Measurements from ENCODE around the gene FN3K. TPM values are rescaled to one million over a fixed set of nuclear protein-coding genes. Genes with fewer than 3 reads are reported as not detected.
"Not testable (repeated sequence)": the region's sequence is repeated elsewhere in the genome, so short reads cannot be mapped to it uniquely, and the experiment has no call there.

The FN3K gene
- total RNA-seq, 2 donors from 2014 or later = 1.6 TPM

- DNase-seq (ENCODE audit: low spot score) (no peak), ATAC-seq (no peak)
- no peaks in the 10 kb centered on the region for H3K9me3 Mint-ChIP-seq
- H3K27ac Mint-ChIP-seq = no peak overlapping the region
- H3K4me3 Mint-ChIP-seq = no peak overlapping the region
- no peaks in the 10 kb centered on the region for H3K27me3 Mint-ChIP-seq
- no peaks in the 10 kb centered on the region for H3K36me3 Mint-ChIP-seq
- H3K4me1 Mint-ChIP-seq (ENCODE audit: low read depth in 2 of 2) = peaks cover 17 to 27% of the 10 kb centered on the region in 2 donors
Measured at GRCh38 chr17:82754297-82755208, 19.1 kb downstream of the FN3K start.

- no peak overlapping the region for H3K27ac Mint-ChIP-seq
- H3K36me3 Mint-ChIP-seq = no peaks in the 10 kb centered on the region
- H3K4me3 Mint-ChIP-seq = no peak overlapping the region
- peaks cover 17 to 27% of the 10 kb centered on the region in 2 donors for H3K4me1 Mint-ChIP-seq (ENCODE audit: low read depth in 2 of 2)
- DNase-seq (ENCODE audit: low spot score) = no peak
- ATAC-seq = no peak
- no peaks in the 10 kb centered on the region for H3K27me3 Mint-ChIP-seq
- no peaks in the 10 kb centered on the region for H3K9me3 Mint-ChIP-seq
Measured at GRCh38 chr17:82756166-82756565, 20.8 kb downstream of the FN3K start.

- Mint-ChIP-seq H3K4me3 (no peak overlapping the region), H3K4me1 (ENCODE audit: low read depth in 2 of 2) (peaks cover 0 to 5% of the 10 kb centered on the region in 2 donors), H3K27ac (no peak overlapping the region), H3K27me3 (no peaks in the 10 kb centered on the region), H3K9me3 (no peaks in the 10 kb centered on the region), H3K36me3 (peaks cover 12% of the 10 kb centered on the region)
- ATAC-seq (no peak), DNase-seq (ENCODE audit: low spot score) (no peak)
Measured at GRCh38 chr17:82765371-82765770, 30.0 kb downstream of the FN3K start.

GRCh38 chr17:82767041-82767754 lies 31.8 kb downstream of the FN3K start:
- Mint-ChIP-seq H3K27me3 (no peaks in the 10 kb centered on the region), H3K4me3 (no peak overlapping the region), H3K36me3 (peaks cover 12% of the 10 kb centered on the region), H3K4me1 (ENCODE audit: low read depth in 2 of 2) (peaks cover 3 to 9% of the 10 kb centered on the region in 2 donors), H3K27ac (no peak overlapping the region), H3K9me3 (no peaks in the 10 kb centered on the region)
- no peak for ATAC-seq
- no peak for DNase-seq (ENCODE audit: low spot score)

- ATAC-seq (no peak), DNase-seq (ENCODE audit: low spot score) (no peak)
- Mint-ChIP-seq H3K9me3 (no peaks in the 10 kb centered on the region), H3K27ac (no peak overlapping the region), H3K4me3 (no peak overlapping the region), H3K4me1 (ENCODE audit: low read depth in 2 of 2) (peaks cover 5 to 15% of the 10 kb centered on the region in 2 donors), H3K27me3 (no peaks in the 10 kb centered on the region), H3K36me3 (peaks cover 12% of the 10 kb centered on the region)
Measured at GRCh38 chr17:82769041-82769440, 33.6 kb downstream of the FN3K start.

- Mint-ChIP-seq H3K36me3 (peaks cover 12% of the 10 kb centered on the region), H3K4me3 (no peak overlapping the region), H3K27me3 (no peaks in the 10 kb centered on the region), H3K27ac (no peak overlapping the region), H3K9me3 (no peaks in the 10 kb centered on the region), H3K4me1 (ENCODE audit: low read depth in 2 of 2) (peaks cover 5 to 32% of the 10 kb centered on the region in 2 donors)
- ATAC-seq = peak; percentile 11 to 24
- no peak for DNase-seq (ENCODE audit: low spot score)
Measured at GRCh38 chr17:82772026-82772425, 36.6 kb downstream of the FN3K start.

GRCh38 chr17:82774456-82774855 lies 39.0 kb downstream of the FN3K start:
- not testable (repeated sequence) for H3K9me3 Mint-ChIP-seq; H3K27ac Mint-ChIP-seq; H3K27me3 Mint-ChIP-seq; H3K36me3 Mint-ChIP-seq; DNase-seq (ENCODE audit: low spot score); ATAC-seq
- H3K4me1 Mint-ChIP-seq (ENCODE audit: low read depth in 2 of 2) = peaks cover 5 to 36% of the 10 kb centered on the region in 2 donors
- peak overlapping the region; percentile 65 for H3K4me3 Mint-ChIP-seq

- H3K4me1 Mint-ChIP-seq (ENCODE audit: low read depth in 2 of 2) = peaks cover 5 to 36% of the 10 kb centered on the region in 2 donors
- no peaks in the 10 kb centered on the region for H3K27me3 Mint-ChIP-seq
- H3K4me3 Mint-ChIP-seq = peak overlapping the region; percentile 65
- ATAC-seq = peak; percentile 71 to 76
- H3K36me3 Mint-ChIP-seq = no peaks in the 10 kb centered on the region
- peak; percentile 65 for DNase-seq (ENCODE audit: low spot score)
- H3K9me3 Mint-ChIP-seq = no peaks in the 10 kb centered on the region
- H3K27ac Mint-ChIP-seq = no peak overlapping the region
Measured at GRCh38 chr17:82775001-82775823, 39.8 kb downstream of the FN3K start.

- Mint-ChIP-seq H3K36me3 (no peaks in the 10 kb centered on the region), H3K27ac (peak overlapping the region in 1 of 2 donors; percentile 41), H3K4me3 (peak overlapping the region; percentile 22), H3K27me3 (no peaks in the 10 kb centered on the region), H3K9me3 (no peaks in the 10 kb centered on the region), H3K4me1 (ENCODE audit: low read depth in 2 of 2) (peaks cover 7 to 38% of the 10 kb centered on the region in 2 donors)
- ATAC-seq (peak; percentile 63 to 65), DNase-seq (ENCODE audit: low spot score) (no peak)
Measured at GRCh38 chr17:82776454-82776853, 41.0 kb downstream of the FN3K start.

- not testable (repeated sequence) for H3K36me3 Mint-ChIP-seq; DNase-seq (ENCODE audit: low spot score); H3K27me3 Mint-ChIP-seq; H3K27ac Mint-ChIP-seq; H3K4me3 Mint-ChIP-seq; H3K9me3 Mint-ChIP-seq; ATAC-seq
- peaks cover 15 to 39% of the 10 kb centered on the region in 2 donors for H3K4me1 Mint-ChIP-seq (ENCODE audit: low read depth in 2 of 2)
Measured at GRCh38 chr17:82777778-82778375, 42.5 kb downstream of the FN3K start.

- Mint-ChIP-seq H3K4me3 (no peak overlapping the region), H3K9me3 (no peaks in the 10 kb centered on the region), H3K36me3 (no peaks in the 10 kb centered on the region), H3K27ac (no peak overlapping the region), H3K4me1 (ENCODE audit: low read depth in 2 of 2) (peaks cover 18 to 41% of the 10 kb centered on the region in 2 donors), H3K27me3 (no peaks in the 10 kb centered on the region)
- ATAC-seq = no peak
- no peak for DNase-seq (ENCODE audit: low spot score)
Measured at GRCh38 chr17:82779541-82779940, 44.1 kb downstream of the FN3K start.

GRCh38 chr17:82780195-82780594 lies 44.8 kb downstream of the FN3K start:
- H3K4me3 Mint-ChIP-seq = no peak overlapping the region
- no peak overlapping the region for H3K27ac Mint-ChIP-seq
- no peaks in the 10 kb centered on the region for H3K36me3 Mint-ChIP-seq
- H3K9me3 Mint-ChIP-seq = no peaks in the 10 kb centered on the region
- DNase-seq (ENCODE audit: low spot score) = no peak
- peaks cover 18 to 35% of the 10 kb centered on the region in 2 donors for H3K4me1 Mint-ChIP-seq (ENCODE audit: low read depth in 2 of 2)
- no peak for ATAC-seq
- H3K27me3 Mint-ChIP-seq = no peaks in the 10 kb centered on the region
